ENCODE measurements around the gene IL1R2. TPM values are rescaled to one million over a fixed set of nuclear protein-coding genes. Genes with fewer than 3 reads are reported as not detected.

Gene IL1R2
- total RNA-seq, 1 experiment from 2014 or later = 0.59 TPM

GRCh38 chr2:102041351-102041750 lies 49.6 kb downstream of the IL1R2 start:
- DNase-seq (ENCODE audit: low read depth) = no peak

- DNase-seq (ENCODE audit: low read depth) = no peak
These were observed 50.7 kb downstream of the IL1R2 start for GRCh38 chr2:102042196-102043081.

- no peak for DNase-seq (ENCODE audit: low read depth)
These were observed 51.8 kb downstream of the IL1R2 start for GRCh38 chr2:102043560-102043959.

- no peak for DNase-seq (ENCODE audit: low read depth)
These were observed 52.6 kb downstream of the IL1R2 start for GRCh38 chr2:102044235-102044896.

GRCh38 chr2:102044967-102045489 lies 53.3 kb downstream of the IL1R2 start:
- no peak for DNase-seq (ENCODE audit: low read depth)

- no peak for DNase-seq (ENCODE audit: low read depth)
These were observed 53.9 kb downstream of the IL1R2 start for GRCh38 chr2:102045697-102046096.

- DNase-seq (ENCODE audit: low read depth) = peak; percentile 50
These were observed 54.6 kb downstream of the IL1R2 start for GRCh38 chr2:102046135-102046986.

GRCh38 chr2:102048465-102048864 lies 56.7 kb downstream of the IL1R2 start:
- DNase-seq (ENCODE audit: low read depth) = peak; percentile 52

GRCh38 chr2:102049756-102050443 lies 58.1 kb downstream of the IL1R2 start:
- no peak for DNase-seq (ENCODE audit: low read depth)

- peak; percentile 87 for DNase-seq (ENCODE audit: low read depth)
These were observed 59.2 kb downstream of the IL1R2 start for GRCh38 chr2:102050854-102051391.

GRCh38 chr2:102051692-102052277 lies 60.0 kb downstream of the IL1R2 start:
- peak; percentile 60 for DNase-seq (ENCODE audit: low read depth)

- DNase-seq (ENCODE audit: low read depth) = no peak
These were observed 60.6 kb downstream of the IL1R2 start for GRCh38 chr2:102052365-102052764.

- no peak for DNase-seq (ENCODE audit: low read depth)
These were observed 61.3 kb downstream of the IL1R2 start for GRCh38 chr2:102053096-102053495.

GRCh38 chr2:102055346-102055990 lies 63.7 kb downstream of the IL1R2 start:
- DNase-seq (ENCODE audit: low read depth) = no peak

- DNase-seq (ENCODE audit: low read depth) = no peak
These were observed 64.4 kb downstream of the IL1R2 start for GRCh38 chr2:102056079-102056581.

- no peak for DNase-seq (ENCODE audit: low read depth)
These were observed 65.9 kb downstream of the IL1R2 start for GRCh38 chr2:102057502-102058292.

- DNase-seq (ENCODE audit: low read depth) = no peak
These were observed 66.6 kb downstream of the IL1R2 start for GRCh38 chr2:102058293-102058833.

- no peak for DNase-seq (ENCODE audit: low read depth)
These were observed 67.4 kb downstream of the IL1R2 start for GRCh38 chr2:102059151-102059550.
